SK-N-SH (cell line): ENCODE results near the gene SLC26A3. TPM values are rescaled to one million over a fixed set of nuclear protein-coding genes. Genes with fewer than 3 reads are reported as not detected.

ENCODE experiments used
- CTCF ChIA-PET: fragments of 300-600, 350-600 bp; formaldehyde crosslinking; extraction: SDS; loops from one replicate; lab custom pipeline; 2021; lab: Yijun Ruan, JAX
- POLR2A ChIA-PET: fragments of 350-600 bp; sonication (Branson Sonifier 250); formaldehyde crosslinking; extraction: SDS; loops from one replicate; lab custom pipeline; 2020; ENCODE audit warnings: antibody characterized with exemption, inconsistent platforms; lab: Yijun Ruan, JAX
- DNase-seq: peaks from one replicate; pipeline ENCODE4 v3.0.0; 2012
- H2AFZ ChIP-seq: fragments of 200-600 bp; sonication (generic); 2 replicates; pipeline ENCODE4 v1.8.1; 2016; ENCODE audit warnings: antibody characterized with exemption, mild to moderate bottlenecking, low read depth
- H3F3A ChIP-seq: fragments of 200-600 bp; sonication (generic); replicated peaks from 2 replicates; pipeline ENCODE3; 2016; ENCODE audit warnings: antibody characterized with exemption, mild to moderate bottlenecking; ENCODE audit not compliant: insufficient read depth
- H3K27ac ChIP-seq, 2 experiments: fragments of 200-500 bp in 1 of 2; fragments of 200-600 bp in 1 of 2; sonication (Bioruptor generic) in 1 of 2; sonication (generic), shearing (Covaris generic) in 1 of 2; 2 replicates each; pipeline versions ENCODE4 v1.5.1 to v1.6.1; 2014 to 2016; ENCODE audit warnings: low read depth in 2 of 2, inconsistent platforms in 1 of 2, low read length in 1 of 2, mild to moderate bottlenecking in 1 of 2, mixed read lengths in 1 of 2
- H3K27me3 ChIP-seq: fragments of 200-600 bp; sonication (generic), shearing (Covaris generic); 2 replicates; pipeline ENCODE4 v1.6.1; 2016; ENCODE audit warnings: mixed run types; ENCODE audit not compliant: insufficient read depth
- H3K36me3 ChIP-seq, 2 experiments: fragments of 200-500 bp in 1 of 2; fragments of 200-600 bp in 1 of 2; sonication (Bioruptor generic) in 1 of 2; sonication (generic) in 1 of 2; replicated peaks in 1 of 2; 2 replicates each; pipeline versions ENCODE3 to v1.5.1; 2014 to 2016; ENCODE audit warnings: low read length in 1 of 2, mild to moderate bottlenecking in 1 of 2; ENCODE audit not compliant: insufficient read depth in 2 of 2, control insufficient read depth in 1 of 2
- H3K4me1 ChIP-seq, 2 experiments: fragments of 200-500 bp in 1 of 2; fragments of 200-600 bp in 1 of 2; sonication (Bioruptor generic) in 1 of 2; sonication (generic), shearing (Covaris generic) in 1 of 2; 2 replicates each; pipeline versions ENCODE4 v1.5.1 to v1.6.1; 2014 to 2016; ENCODE audit warnings: low read depth in 1 of 2, low read length in 1 of 2, mixed run types in 1 of 2; ENCODE audit not compliant: insufficient read depth in 2 of 2, control insufficient read depth in 1 of 2
- H3K4me2 ChIP-seq: fragments of 200-600 bp; sonication (generic), shearing (Covaris generic); 2 replicates; pipeline ENCODE4 v1.6.1; 2017; ENCODE audit warnings: mixed run types
- H3K4me3 ChIP-seq, 2 experiments: fragments of 200-500 bp in 1 of 2; fragments of 200-600 bp in 1 of 2; sonication (Bioruptor generic) in 1 of 2; sonication (generic), shearing (Covaris generic) in 1 of 2; 2 replicates each; pipeline versions ENCODE4 v1.5.1 to v1.8.1; 2014 to 2016; ENCODE audit warnings: low read depth in 2 of 2, inconsistent platforms in 1 of 2, low read length in 1 of 2, mild to moderate bottlenecking in 1 of 2, mixed read lengths in 1 of 2, moderate library complexity in 1 of 2
- H3K79me2 ChIP-seq: fragments of 200-600 bp; sonication (generic); 2 replicates; pipeline ENCODE4 v1.8.1; 2017; ENCODE audit warnings: mild to moderate bottlenecking; ENCODE audit not compliant: insufficient read depth
- H3K9ac ChIP-seq: fragments of 200-600 bp; sonication (generic); 2 replicates; pipeline ENCODE4 v1.6.1; 2017; ENCODE audit warnings: mixed run types
- H3K9me2 ChIP-seq: fragments of 200-600 bp; sonication (generic); 2 replicates; pipeline ENCODE4 v1.6.1; 2017; ENCODE audit warnings: mixed run types
- H3K9me3 ChIP-seq: fragments of 200-600 bp; sonication (generic); 2 replicates; pipeline ENCODE4 v1.6.1; 2017; ENCODE audit warnings: mixed run types, mild to moderate bottlenecking, moderate library complexity
- H4K20me1 ChIP-seq: fragments of 200-600 bp; sonication (generic); 2 replicates; pipeline ENCODE4 v1.6.1; 2017; ENCODE audit warnings: mild to moderate bottlenecking, mixed run types; ENCODE audit not compliant: insufficient read depth
- CHD2 ChIP-seq: fragments of 150-350 bp; IDR thresholded peaks from 2 replicates; pipeline ENCODE4 v1.6.1; 2018; ENCODE audit warnings: low read length; ENCODE audit not compliant: partially characterized antibody
- ELF1 ChIP-seq: IDR thresholded peaks from 2 replicates; pipeline ENCODE4 v1.4.0; 2012
- EP300 ChIP-seq, 2 experiments: IDR thresholded peaks; 2 replicates each; pipeline versions ENCODE4 v1.4.0 to v1.6.1; 2012; ENCODE audit warnings: borderline replicate concordance in 1 of 2, low read depth in 1 of 2, low read length in 1 of 2
- FOXJ3 ChIP-seq: sonication (generic); formaldehyde crosslinking; IDR thresholded peaks from 2 replicates; pipeline ENCODE4 v1.5.1; 2020; ENCODE audit warnings: mild to moderate bottlenecking, missing genetic modification reagents
- JUND ChIP-seq: IDR thresholded peaks from 2 replicates; pipeline ENCODE4 v1.4.0; 2012
- MAX ChIP-seq: IDR thresholded peaks from 2 replicates; pipeline ENCODE4 v1.4.0; 2012; ENCODE audit warnings: low read depth
- MEF2A ChIP-seq: IDR thresholded peaks from 2 replicates; pipeline ENCODE4 v1.4.0; 2012; ENCODE audit warnings: low read depth, borderline replicate concordance
- MXI1 ChIP-seq: IDR thresholded peaks from 2 replicates; pipeline ENCODE4 v1.6.1; 2012; ENCODE audit warnings: mild to moderate bottlenecking, low read depth, low read length, improper control_type of control experiment
- POLR2AphosphoS5 ChIP-seq: IDR thresholded peaks from 2 replicates; pipeline ENCODE4 v1.6.1; 2012; ENCODE audit warnings: low read depth, low read length
- RCOR1 ChIP-seq: fragments of 150-350 bp; IDR thresholded peaks from 2 replicates; pipeline ENCODE4 v1.6.1; 2017; ENCODE audit warnings: antibody characterized with exemption, low read length
- REST ChIP-seq: IDR thresholded peaks from 2 replicates; pipeline ENCODE4 v1.6.1; 2012; ENCODE audit warnings: mild to moderate bottlenecking, low read depth, low read length, moderate library complexity
- RXRA ChIP-seq: IDR thresholded peaks from 2 replicates; pipeline ENCODE4 v1.4.0; 2012; ENCODE audit warnings: low read depth, mild to moderate bottlenecking, borderline replicate concordance
- TEAD4 ChIP-seq: IDR thresholded peaks from 2 replicates; pipeline ENCODE4 v1.4.0; 2012; ENCODE audit warnings: mild to moderate bottlenecking, borderline replicate concordance; ENCODE audit not compliant: insufficient read depth
- ZBTB33 ChIP-seq: IDR thresholded peaks from 2 replicates; pipeline ENCODE4 v1.4.0; 2012; ENCODE audit warnings: low read depth, borderline replicate concordance
- WGBS: methylation state at CpG from one replicate; pipeline ENCODE4 v1.1.6; 2017; ENCODE audit warnings: low lambda C conversion rate; 5-methylcytosine and 5-hydroxymethylcytosine counted together
- polyA plus RNA-seq, 3 experiments: library from polyadenylated mRNA; depleted of rRNA; stranded (reverse); fragments of >200 nt; gene quantifications; 2 replicates each; pipeline ENCODE4 v1.2.3, GENCODE V29; 2012

Gene SLC26A3
- polyA plus RNA-seq, 1 of the 3 experiments (the other 2 are of a cell fraction), result not detected

GRCh38 chr7:107828540-107828939, 25.5 kb upstream of the SLC26A3 start (continued):
- TF ChIP-seq TEAD4, result no peak
- TF ChIP-seq RCOR1, result no peak
- no peak for TF ChIP-seq EP300 (IDR thresholded peaks at IDR 0.05; ENCODE audit: borderline replicate concordance in 1 of 2, low read depth in 1 of 2, low read length in 1 of 2)
- TF ChIP-seq FOXJ3 (CRISPR knock-in tag), result no peak

GRCh38 chr7:107827501-107827900, 24.5 kb upstream of the SLC26A3 start:
- Histone ChIP-seq H2AFZ (no peak overlapping the region), H3K4me3 (no peak overlapping the region), H3F3A (no peaks in the 10 kb centered on the region), H3K36me3 (no peaks in the 10 kb centered on the region), H3K79me2 (no peaks in the 10 kb centered on the region), H3K27me3 (no peaks in the 10 kb centered on the region), H3K27ac (no peak overlapping the region), H3K4me2 (no peak overlapping the region), H3K9ac (no peak overlapping the region), H3K4me1 (no peaks in the 10 kb centered on the region), H3K9me3 (no peaks in the 10 kb centered on the region), H4K20me1 (no peaks in the 10 kb centered on the region), H3K9me2 (no peaks in the 10 kb centered on the region)
- POLR2A ChIA-PET, result no interaction called here
- CTCF ChIA-PET, result interaction anchor here (0.6 to 1.8 kb wide), 4 partner anchors 10 to 938 kb away, joined by 3 to 7 read pairs (median 3); partner anchors contain the start of gene CBLL1
- no peak for DNase-seq
- no peak for TF ChIP-seq ELF1
- WGBS, result 45% methylated on average over 2 of the region's 2 CpGs

- no peak overlapping the region for H3K27ac ChIP-seq
- POLR2A ChIA-PET, result no interaction called here
- H3K9me2 ChIP-seq, result no peaks in the 10 kb centered on the region
- no peak overlapping the region for H3K4me2 ChIP-seq
- no peaks in the 10 kb centered on the region for H3K27me3 ChIP-seq
- H3K9ac ChIP-seq, result no peak overlapping the region
- no peaks in the 10 kb centered on the region for H3K4me1 ChIP-seq
- 43% methylated on average over 2 of the region's 2 CpGs for WGBS
- no peak overlapping the region for H2AFZ ChIP-seq
- H4K20me1 ChIP-seq, result no peaks in the 10 kb centered on the region
- H3F3A ChIP-seq, result no peaks in the 10 kb centered on the region
- H3K9me3 ChIP-seq, result no peaks in the 10 kb centered on the region
- no peak for DNase-seq
- CTCF ChIA-PET, result interaction anchor here (0.6 kb wide), 1 partner anchor 541 kb away, joined by 3 read pairs; no protein-coding TSS in a partner anchor
- H3K4me3 ChIP-seq, result no peak overlapping the region
- TF ChIP-seq MEF2A (no peak), POLR2AphosphoS5 (no peak), MAX (no peak), CHD2 (no peak), MXI1 (no peak), ELF1 (no peak), ZBTB33 (no peak), REST (no peak), RXRA (no peak), JUND (no peak)
- H3K36me3 ChIP-seq, result no peaks in the 10 kb centered on the region
- H3K79me2 ChIP-seq, result no peaks in the 10 kb centered on the region
Measured at GRCh38 chr7:107826451-107826850, 23.4 kb upstream of the SLC26A3 start.
